Fibroblast of lung (primary cell): ENCODE measurements around the gene PRR16. TPM values are rescaled to one million over a fixed set of nuclear protein-coding genes. Genes with fewer than 3 reads are reported as not detected.

Experiments
- DNase-seq, 2 donors: peaks; one replicate each; pipeline versions ENCODE4 v3.0.0 to v3.0.0-alpha.2; 2010; ENCODE audit warnings: low read depth in 2 of 2
- H2AFZ ChIP-seq: 2 replicates; pipeline ENCODE4 v1.5.1; 2012; ENCODE audit warnings: low read length, control low read depth, inconsistent platforms
- H3K27ac ChIP-seq: 2 replicates; pipeline ENCODE4 v1.5.1; 2011; ENCODE audit warnings: low read length, control low read depth; ENCODE audit not compliant: insufficient read depth
- H3K27me3 ChIP-seq: 2 replicates; pipeline ENCODE4 v1.5.1; 2011; ENCODE audit warnings: mild to moderate bottlenecking, low read length; ENCODE audit not compliant: control insufficient read depth, insufficient read depth
- H3K36me3 ChIP-seq: 2 replicates; pipeline ENCODE4 v1.5.1; 2011; ENCODE audit warnings: low read length; ENCODE audit not compliant: control insufficient read depth, insufficient read depth
- H3K4me1 ChIP-seq: 2 replicates; pipeline ENCODE4 v1.5.1; 2011; ENCODE audit warnings: low read length; ENCODE audit not compliant: control insufficient read depth, insufficient read depth; ENCODE audit errors: extremely low read depth
- H3K4me2 ChIP-seq: 2 replicates; pipeline ENCODE4 v1.5.1; 2011; ENCODE audit warnings: low read length, control low read depth; ENCODE audit not compliant: insufficient read depth; ENCODE audit errors: extremely low read depth
- H3K4me3 ChIP-seq, 4 experiments: fragments of 200-600 bp in 1 of 4; sonication (generic) in 1 of 4; replicated peaks in 1 of 4; 2 replicates each; pipeline ENCODE4 v1.5.1; 2011 to 2016; ENCODE audit warnings: low read length in 4 of 4, low read depth in 3 of 4, mild to moderate bottlenecking in 3 of 4, control low read depth in 2 of 4, inconsistent platforms in 1 of 4, mixed read lengths in 1 of 4; ENCODE audit not compliant: insufficient read depth in 1 of 4; ENCODE audit errors: control extremely low read depth in 1 of 4
- H3K79me2 ChIP-seq: 2 replicates; pipeline ENCODE4 v1.5.1; 2012; ENCODE audit warnings: mild to moderate bottlenecking, low read length, inconsistent platforms; ENCODE audit not compliant: control insufficient read depth, insufficient read depth
- H3K9ac ChIP-seq: 2 replicates; pipeline ENCODE4 v1.5.1; 2011; ENCODE audit warnings: mild to moderate bottlenecking, low read length, control low read depth; ENCODE audit not compliant: insufficient read depth
- H3K9me3 ChIP-seq: 2 replicates; pipeline ENCODE4 v1.5.1; 2012; ENCODE audit warnings: low read depth, low read length; ENCODE audit not compliant: control insufficient read depth, insufficient read depth
- H4K20me1 ChIP-seq: 2 replicates; pipeline ENCODE4 v1.5.1; 2011; ENCODE audit warnings: low read length; ENCODE audit not compliant: control insufficient read depth, insufficient read depth; ENCODE audit errors: extremely low read depth
- EZH2 ChIP-seq: IDR thresholded peaks from 2 replicates; pipeline ENCODE4 v1.5.1; 2012; ENCODE audit warnings: low read length, control low read depth, mild to moderate bottlenecking; ENCODE audit errors: missing control alignments
- polyA plus RNA-seq, 2 donors: library from polyadenylated mRNA; depleted of rRNA in 1 of 2; stranded (reverse) in 1 of 2; unstranded in 1 of 2; fragments of >200 nt; gene quantifications; 2 replicates each; pipeline ENCODE4 v1.2.1, GENCODE V29; 2011 to 2012; ENCODE audit warnings: missing spikeins in 1 of 2
- total RNA-seq: library from RNA; depleted of rRNA; stranded (reverse); fragments of >200 nt; gene quantifications from 2 replicates; pipeline ENCODE4 v1.2.1, GENCODE V29; 2014
- TF ChIP-seq, protein P1 (sequence below), 2 donors: IDR thresholded peaks in 1 of 2; conservative IDR thresholded peaks in 1 of 2; 1 replicate in 1 of 2; 2 replicates in 1 of 2; pipeline ENCODE4 v1.5.1; 2011 to 2012; ENCODE audit warnings: low read length in 2 of 2, control low read depth in 1 of 2, inconsistent platforms in 1 of 2, low read depth in 1 of 2, mild to moderate bottlenecking in 1 of 2

The PRR16 gene
- total and polyA plus RNA-seq, 2 donors (not counting 1 experiment from before 2014, with no cell fraction given): 7.3 to 44.6 TPM

DNA sequence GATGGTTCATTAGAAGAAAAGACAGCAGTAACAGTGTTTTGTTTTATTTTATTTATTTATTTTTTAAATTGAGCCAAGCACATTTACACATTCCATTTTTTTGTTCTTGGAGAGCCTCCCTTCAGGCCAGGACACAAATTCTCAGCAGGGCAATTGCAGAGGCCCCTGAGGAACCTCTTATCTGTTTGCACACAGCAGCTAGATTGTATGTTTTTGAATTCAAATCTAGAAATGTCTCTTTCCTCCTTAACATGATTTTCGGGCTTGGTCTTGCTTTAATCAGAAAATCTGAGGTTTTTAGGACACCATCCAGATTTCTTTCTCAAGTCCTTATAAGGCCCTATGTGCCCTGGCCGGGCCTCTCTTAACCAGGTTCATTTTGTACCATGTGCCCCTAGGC lies 76.0 kb downstream of the PRR16 start:
- no peak for TF ChIP-seq EZH2
- TF ChIP-seq, protein P1, sequence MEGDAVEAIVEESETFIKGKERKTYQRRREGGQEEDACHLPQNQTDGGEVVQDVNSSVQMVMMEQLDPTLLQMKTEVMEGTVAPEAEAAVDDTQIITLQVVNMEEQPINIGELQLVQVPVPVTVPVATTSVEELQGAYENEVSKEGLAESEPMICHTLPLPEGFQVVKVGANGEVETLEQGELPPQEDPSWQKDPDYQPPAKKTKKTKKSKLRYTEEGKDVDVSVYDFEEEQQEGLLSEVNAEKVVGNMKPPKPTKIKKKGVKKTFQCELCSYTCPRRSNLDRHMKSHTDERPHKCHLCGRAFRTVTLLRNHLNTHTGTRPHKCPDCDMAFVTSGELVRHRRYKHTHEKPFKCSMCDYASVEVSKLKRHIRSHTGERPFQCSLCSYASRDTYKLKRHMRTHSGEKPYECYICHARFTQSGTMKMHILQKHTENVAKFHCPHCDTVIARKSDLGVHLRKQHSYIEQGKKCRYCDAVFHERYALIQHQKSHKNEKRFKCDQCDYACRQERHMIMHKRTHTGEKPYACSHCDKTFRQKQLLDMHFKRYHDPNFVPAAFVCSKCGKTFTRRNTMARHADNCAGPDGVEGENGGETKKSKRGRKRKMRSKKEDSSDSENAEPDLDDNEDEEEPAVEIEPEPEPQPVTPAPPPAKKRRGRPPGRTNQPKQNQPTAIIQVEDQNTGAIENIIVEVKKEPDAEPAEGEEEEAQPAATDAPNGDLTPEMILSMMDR (conservative IDR thresholded peaks at IDR 0.05 in 1 of 2, IDR thresholded peaks at IDR 0.05 in 1 of 2; ENCODE audit: low read depth in 1 of 2, low read length in 2 of 2): no peak
- Histone ChIP-seq H3K9me3 (no peaks in the 10 kb centered on the region), H3K4me2 (no peak overlapping the region), H3K9ac (no peak overlapping the region), H3K4me3 (no peak overlapping the region), H3K36me3 (no peaks in the 10 kb centered on the region), H3K27me3 (no peaks in the 10 kb centered on the region), H2AFZ (no peak overlapping the region), H3K79me2 (peaks cover 4% of the 10 kb centered on the region), H3K27ac (no peak overlapping the region), H4K20me1 (no peaks in the 10 kb centered on the region), H3K4me1 (peaks cover 7% of the 10 kb centered on the region)
- DNase-seq: no peak

DNA sequence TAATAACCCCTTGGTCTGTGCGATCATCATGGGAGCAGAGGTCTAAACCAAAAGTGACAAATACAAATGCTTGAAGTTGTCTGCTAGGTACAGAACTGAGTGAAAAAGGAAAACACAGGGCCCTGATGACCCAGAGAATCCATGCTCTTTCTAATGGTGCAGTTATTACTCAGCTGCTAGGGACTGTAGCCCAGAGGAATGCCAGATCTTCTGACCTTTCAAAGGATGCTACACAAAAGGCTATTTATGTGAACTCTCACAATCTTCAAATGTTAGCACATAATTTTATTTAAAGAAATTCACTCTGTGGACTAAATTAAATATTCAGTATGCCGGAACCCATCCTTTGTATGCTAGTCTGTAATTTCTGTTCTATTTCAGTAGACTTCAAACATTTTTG lies 79.9 kb downstream of the PRR16 start:
- H3K9ac ChIP-seq: no peak overlapping the region
- H3K79me2 ChIP-seq: peaks cover 6% of the 10 kb centered on the region
- TF ChIP-seq, protein P1 (conservative IDR thresholded peaks at IDR 0.05 in 1 of 2, IDR thresholded peaks at IDR 0.05 in 1 of 2; ENCODE audit: low read depth in 1 of 2, low read length in 2 of 2): no peak
- no peak for TF ChIP-seq EZH2
- no peaks in the 10 kb centered on the region for H3K27me3 ChIP-seq
- peaks cover 2% of the 10 kb centered on the region for H3K4me1 ChIP-seq
- no peak overlapping the region for H3K4me2 ChIP-seq
- H3K9me3 ChIP-seq: no peaks in the 10 kb centered on the region
- H3K4me3 ChIP-seq: no peak overlapping the region
- DNase-seq: no peak
- no peak overlapping the region for H2AFZ ChIP-seq
- H3K27ac ChIP-seq: no peak overlapping the region
- H3K36me3 ChIP-seq: no peaks in the 10 kb centered on the region
- H4K20me1 ChIP-seq: no peaks in the 10 kb centered on the region

DNA sequence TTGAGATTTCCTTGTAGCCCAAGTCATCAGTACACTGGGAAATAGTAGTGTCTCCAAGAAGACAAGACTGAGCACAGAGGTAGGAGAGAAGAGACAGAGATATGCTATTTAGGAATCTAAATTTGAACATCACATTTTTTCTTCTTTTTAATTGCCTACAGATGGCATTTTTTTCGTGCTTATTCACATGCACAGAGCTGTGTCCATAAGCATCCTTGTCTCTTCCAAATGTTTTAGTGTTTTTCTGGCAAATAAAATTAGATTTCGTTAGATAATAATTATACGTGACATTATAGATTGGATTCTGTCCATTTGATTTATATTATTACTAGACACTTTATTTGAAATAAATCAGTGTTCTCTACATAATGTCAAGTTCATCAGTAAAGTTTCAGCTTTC lies 80.9 kb downstream of the PRR16 start:
- H3K79me2 ChIP-seq: peaks cover 4% of the 10 kb centered on the region
- no peaks in the 10 kb centered on the region for H3K36me3 ChIP-seq
- no peak for DNase-seq
- no peaks in the 10 kb centered on the region for H3K9me3 ChIP-seq
- H3K4me2 ChIP-seq: no peak overlapping the region
- H3K4me3 ChIP-seq: no peak overlapping the region
- no peak overlapping the region for H2AFZ ChIP-seq
- no peaks in the 10 kb centered on the region for H3K27me3 ChIP-seq
- H4K20me1 ChIP-seq: no peaks in the 10 kb centered on the region
- peaks cover 5% of the 10 kb centered on the region for H3K4me1 ChIP-seq
- TF ChIP-seq, protein P1 (conservative IDR thresholded peaks at IDR 0.05 in 1 of 2, IDR thresholded peaks at IDR 0.05 in 1 of 2; ENCODE audit: low read depth in 1 of 2, low read length in 2 of 2): no peak
- no peak for TF ChIP-seq EZH2
- no peak overlapping the region for H3K27ac ChIP-seq
- H3K9ac ChIP-seq: no peak overlapping the region
